Measurements from ENCODE around the gene NMNAT2. TPM values are rescaled to one million over a fixed set of nuclear protein-coding genes. Genes with fewer than 3 reads are reported as not detected.

Gene NMNAT2
- total and polyA plus RNA-seq, 2 donors (not counting 3 experiments of a cell fraction or from before 2014, with no cell fraction given) = 0.28 to 0.38 TPM

GRCh38 chr1:183205196-183205781 lies 212.9 kb downstream of the NMNAT2 start:
- no peaks in the 10 kb centered on the region for H3K27me3 ChIP-seq (ENCODE audit: control insufficient read depth in 2 of 2, insufficient read depth in 2 of 2, low read length in 2 of 2)
- H3K27ac ChIP-seq (ENCODE audit: insufficient read depth, low read depth, low read length) = no peak overlapping the region
- H3K4me2 ChIP-seq (ENCODE audit: insufficient read depth, low read length) = no peak overlapping the region
- POLR2A ChIA-PET = no interaction called here
- H3K9me3 ChIP-seq (replicated peaks; ENCODE audit: control insufficient read depth, insufficient read depth, low read length) = no peaks in the 10 kb centered on the region
- BruUV-seq (replicated peaks) = no TSS peak
- H3K36me3 ChIP-seq (ENCODE audit: control insufficient read depth in 2 of 2, extremely low read depth in 1 of 2, insufficient read depth in 2 of 2, low read length in 2 of 2) = no peaks in the 10 kb centered on the region
- CTCF ChIA-PET = interaction anchor here (1.6 to 3.1 kb wide), 3 partner anchors 14 to 239 kb away, joined by 4 to 16 read pairs (median 9); no protein-coding TSS in a partner anchor
- no peak for DNase-seq (ENCODE audit: low read depth, low spot score)
- H3K79me2 ChIP-seq (ENCODE audit: control insufficient read depth, insufficient read depth, low read length) = no peaks in the 10 kb centered on the region
- dilution Hi-C loops (cut with MboI; ENCODE audit: extremely low pct_ligation_motif_present, low sequenced_read_pairs) (no loop called here), intact Hi-C loops (cut with micrococcal nuclease) (no loop called here)
- no peak overlapping the region for H3K4me3 ChIP-seq (replicated peaks in 1 of 3; ENCODE audit: insufficient read depth in 1 of 3, low read depth in 1 of 3, low read length in 3 of 3)
- TF ChIP-seq CTCF (IDR thresholded peaks at IDR 0.05; ENCODE audit: extremely low read depth in 1 of 2, insufficient read depth in 1 of 2, low read depth in 1 of 2, low read length in 2 of 2) (no peak), JUN (IDR thresholded peaks at IDR 0.05; ENCODE audit: borderline replicate concordance, insufficient read depth, insufficient read length, low read depth) (no peak), POLR2AphosphoS5 (IDR thresholded peaks at IDR 0.05; ENCODE audit: insufficient read depth, low read depth, low read length) (no peak), EZH2 (IDR thresholded peaks at IDR 0.05; ENCODE audit: borderline replicate concordance, low read depth, low read length, severe bottlenecking) (no peak), POLR2A (IDR thresholded peaks at IDR 0.05; ENCODE audit: low read depth, low read length) (no peak), GATA2 (IDR thresholded peaks at IDR 0.05; ENCODE audit: insufficient read depth, insufficient read length, low read depth, low read length) (no peak), MAX (IDR thresholded peaks at IDR 0.05; ENCODE audit: insufficient read depth, insufficient read length) (no peak), MYC (IDR thresholded peaks at IDR 0.05; ENCODE audit: low read depth, low read length) (no peak), FOS (IDR thresholded peaks at IDR 0.05; ENCODE audit: borderline replicate concordance, insufficient read depth, low read length) (no peak)
- no peaks in the 10 kb centered on the region for H3K9me1 ChIP-seq (replicated peaks; ENCODE audit: control insufficient read depth, extremely low read depth, insufficient read depth, low read length)
- H2AFZ ChIP-seq (ENCODE audit: low read depth, low read length) = no peak overlapping the region
- no peaks in the 10 kb centered on the region for H3K4me1 ChIP-seq (ENCODE audit: control insufficient read depth, extremely low read depth, insufficient read depth, low read length)
- FAIRE-seq = no peak
- no peaks in the 10 kb centered on the region for H4K20me1 ChIP-seq (replicated peaks; ENCODE audit: control insufficient read depth, extremely low read depth, insufficient read depth, low read length)
- H3K9ac ChIP-seq (replicated peaks; ENCODE audit: extremely low read depth, insufficient read depth, low read length) = no peak overlapping the region
